ENCODE measurements around the gene GABRG3. TPM values are rescaled to one million over a fixed set of nuclear protein-coding genes. Genes with fewer than 3 reads are reported as not detected.
A peak's percentile ranks its signal among the peaks of the same experiment; 100 is the strongest.

The GABRG3 gene
- total and polyA plus RNA-seq, 2 experiments from 2014 or later, result 0.10 to 1.4 TPM

DNA sequence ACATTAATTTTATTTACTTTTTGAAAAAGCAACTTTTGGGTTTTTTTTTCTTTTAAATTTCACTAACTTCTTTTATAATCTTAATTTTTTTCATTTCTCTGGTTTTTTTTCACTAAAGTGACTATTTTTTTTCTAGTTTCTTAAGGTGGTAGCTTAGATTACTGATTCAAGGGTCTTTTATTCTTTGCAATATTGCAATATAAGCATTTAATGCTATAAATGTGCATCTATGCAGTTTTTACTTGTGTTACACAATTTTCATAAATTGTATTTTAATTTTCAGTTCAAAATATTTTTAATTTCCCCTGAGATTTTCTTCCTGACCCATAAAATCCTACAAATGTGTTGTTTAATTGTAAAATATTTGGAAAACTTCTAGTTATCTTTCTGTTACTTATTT is 535.8 kb downstream of the GABRG3 start (continued):
- TF ChIP-seq, protein P1, sequence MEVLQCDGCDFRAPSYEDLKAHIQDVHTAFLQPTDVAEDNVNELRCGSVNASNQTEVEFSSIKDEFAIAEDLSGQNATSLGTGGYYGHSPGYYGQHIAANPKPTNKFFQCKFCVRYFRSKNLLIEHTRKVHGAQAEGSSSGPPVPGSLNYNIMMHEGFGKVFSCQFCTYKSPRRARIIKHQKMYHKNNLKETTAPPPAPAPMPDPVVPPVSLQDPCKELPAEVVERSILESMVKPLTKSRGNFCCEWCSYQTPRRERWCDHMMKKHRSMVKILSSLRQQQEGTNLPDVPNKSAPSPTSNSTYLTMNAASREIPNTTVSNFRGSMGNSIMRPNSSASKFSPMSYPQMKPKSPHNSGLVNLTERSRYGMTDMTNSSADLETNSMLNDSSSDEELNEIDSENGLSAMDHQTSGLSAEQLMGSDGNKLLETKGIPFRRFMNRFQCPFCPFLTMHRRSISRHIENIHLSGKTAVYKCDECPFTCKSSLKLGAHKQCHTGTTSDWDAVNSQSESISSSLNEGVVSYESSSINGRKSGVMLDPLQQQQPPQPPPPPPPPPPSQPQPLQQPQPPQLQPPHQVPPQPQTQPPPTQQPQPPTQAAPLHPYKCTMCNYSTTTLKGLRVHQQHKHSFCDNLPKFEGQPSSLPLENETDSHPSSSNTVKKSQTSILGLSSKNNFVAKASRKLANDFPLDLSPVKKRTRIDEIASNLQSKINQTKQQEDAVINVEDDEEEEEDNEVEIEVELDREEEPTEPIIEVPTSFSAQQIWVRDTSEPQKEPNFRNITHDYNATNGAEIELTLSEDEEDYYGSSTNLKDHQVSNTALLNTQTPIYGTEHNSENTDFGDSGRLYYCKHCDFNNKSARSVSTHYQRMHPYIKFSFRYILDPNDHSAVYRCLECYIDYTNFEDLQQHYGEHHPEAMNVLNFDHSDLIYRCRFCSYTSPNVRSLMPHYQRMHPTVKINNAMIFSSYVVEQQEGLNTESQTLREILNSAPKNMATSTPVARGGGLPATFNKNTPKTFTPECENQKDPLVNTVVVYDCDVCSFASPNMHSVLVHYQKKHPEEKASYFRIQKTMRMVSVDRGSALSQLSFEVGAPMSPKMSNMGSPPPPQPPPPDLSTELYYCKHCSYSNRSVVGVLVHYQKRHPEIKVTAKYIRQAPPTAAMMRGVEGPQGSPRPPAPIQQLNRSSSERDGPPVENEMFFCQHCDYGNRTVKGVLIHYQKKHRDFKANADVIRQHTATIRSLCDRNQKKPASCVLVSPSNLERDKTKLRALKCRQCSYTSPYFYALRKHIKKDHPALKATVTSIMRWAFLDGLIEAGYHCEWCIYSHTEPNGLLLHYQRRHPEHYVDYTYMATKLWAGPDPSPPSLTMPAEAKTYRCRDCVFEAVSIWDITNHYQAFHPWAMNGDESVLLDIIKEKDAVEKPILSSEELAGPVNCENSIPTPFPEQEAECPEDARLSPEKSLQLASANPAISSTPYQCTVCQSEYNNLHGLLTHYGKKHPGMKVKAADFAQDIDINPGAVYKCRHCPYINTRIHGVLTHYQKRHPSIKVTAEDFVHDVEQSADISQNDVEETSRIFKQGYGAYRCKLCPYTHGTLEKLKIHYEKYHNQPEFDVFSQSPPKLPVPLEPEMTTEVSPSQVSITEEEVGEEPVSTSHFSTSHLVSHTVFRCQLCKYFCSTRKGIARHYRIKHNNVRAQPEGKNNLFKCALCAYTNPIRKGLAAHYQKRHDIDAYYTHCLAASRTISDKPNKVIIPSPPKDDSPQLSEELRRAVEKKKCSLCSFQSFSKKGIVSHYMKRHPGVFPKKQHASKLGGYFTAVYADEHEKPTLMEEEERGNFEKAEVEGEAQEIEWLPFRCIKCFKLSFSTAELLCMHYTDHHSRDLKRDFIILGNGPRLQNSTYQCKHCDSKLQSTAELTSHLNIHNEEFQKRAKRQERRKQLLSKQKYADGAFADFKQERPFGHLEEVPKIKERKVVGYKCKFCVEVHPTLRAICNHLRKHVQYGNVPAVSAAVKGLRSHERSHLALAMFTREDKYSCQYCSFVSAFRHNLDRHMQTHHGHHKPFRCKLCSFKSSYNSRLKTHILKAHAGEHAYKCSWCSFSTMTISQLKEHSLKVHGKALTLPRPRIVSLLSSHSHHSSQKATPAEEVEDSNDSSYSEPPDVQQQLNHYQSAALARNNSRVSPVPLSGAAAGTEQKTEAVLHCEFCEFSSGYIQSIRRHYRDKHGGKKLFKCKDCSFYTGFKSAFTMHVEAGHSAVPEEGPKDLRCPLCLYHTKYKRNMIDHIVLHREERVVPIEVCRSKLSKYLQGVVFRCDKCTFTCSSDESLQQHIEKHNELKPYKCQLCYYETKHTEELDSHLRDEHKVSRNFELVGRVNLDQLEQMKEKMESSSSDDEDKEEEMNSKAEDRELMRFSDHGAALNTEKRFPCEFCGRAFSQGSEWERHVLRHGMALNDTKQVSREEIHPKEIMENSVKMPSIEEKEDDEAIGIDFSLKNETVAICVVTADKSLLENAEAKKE (CRISPR knock-in tag; IDR thresholded peaks at IDR 0.05), result no peak
- TF ChIP-seq CREB1 (CRISPR knock-in tag; IDR thresholded peaks at IDR 0.05; ENCODE audit: low read depth) (no peak), EZH2 (IDR thresholded peaks at IDR 0.05; ENCODE audit: low read depth, unreplicated experiment) (no peak), STAT1 (IDR thresholded peaks at IDR 0.05; ENCODE audit: unreplicated experiment) (no peak)
- TF ChIP-seq, protein P2, sequence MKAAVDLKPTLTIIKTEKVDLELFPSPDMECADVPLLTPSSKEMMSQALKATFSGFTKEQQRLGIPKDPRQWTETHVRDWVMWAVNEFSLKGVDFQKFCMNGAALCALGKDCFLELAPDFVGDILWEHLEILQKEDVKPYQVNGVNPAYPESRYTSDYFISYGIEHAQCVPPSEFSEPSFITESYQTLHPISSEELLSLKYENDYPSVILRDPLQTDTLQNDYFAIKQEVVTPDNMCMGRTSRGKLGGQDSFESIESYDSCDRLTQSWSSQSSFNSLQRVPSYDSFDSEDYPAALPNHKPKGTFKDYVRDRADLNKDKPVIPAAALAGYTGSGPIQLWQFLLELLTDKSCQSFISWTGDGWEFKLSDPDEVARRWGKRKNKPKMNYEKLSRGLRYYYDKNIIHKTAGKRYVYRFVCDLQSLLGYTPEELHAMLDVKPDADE (IDR thresholded peaks at IDR 0.05), result no peak
- TF ChIP-seq, protein P3, sequence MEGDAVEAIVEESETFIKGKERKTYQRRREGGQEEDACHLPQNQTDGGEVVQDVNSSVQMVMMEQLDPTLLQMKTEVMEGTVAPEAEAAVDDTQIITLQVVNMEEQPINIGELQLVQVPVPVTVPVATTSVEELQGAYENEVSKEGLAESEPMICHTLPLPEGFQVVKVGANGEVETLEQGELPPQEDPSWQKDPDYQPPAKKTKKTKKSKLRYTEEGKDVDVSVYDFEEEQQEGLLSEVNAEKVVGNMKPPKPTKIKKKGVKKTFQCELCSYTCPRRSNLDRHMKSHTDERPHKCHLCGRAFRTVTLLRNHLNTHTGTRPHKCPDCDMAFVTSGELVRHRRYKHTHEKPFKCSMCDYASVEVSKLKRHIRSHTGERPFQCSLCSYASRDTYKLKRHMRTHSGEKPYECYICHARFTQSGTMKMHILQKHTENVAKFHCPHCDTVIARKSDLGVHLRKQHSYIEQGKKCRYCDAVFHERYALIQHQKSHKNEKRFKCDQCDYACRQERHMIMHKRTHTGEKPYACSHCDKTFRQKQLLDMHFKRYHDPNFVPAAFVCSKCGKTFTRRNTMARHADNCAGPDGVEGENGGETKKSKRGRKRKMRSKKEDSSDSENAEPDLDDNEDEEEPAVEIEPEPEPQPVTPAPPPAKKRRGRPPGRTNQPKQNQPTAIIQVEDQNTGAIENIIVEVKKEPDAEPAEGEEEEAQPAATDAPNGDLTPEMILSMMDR (conservative IDR thresholded peaks at IDR 0.05; ENCODE audit: low read depth in 2 of 2), result no peak

DNA sequence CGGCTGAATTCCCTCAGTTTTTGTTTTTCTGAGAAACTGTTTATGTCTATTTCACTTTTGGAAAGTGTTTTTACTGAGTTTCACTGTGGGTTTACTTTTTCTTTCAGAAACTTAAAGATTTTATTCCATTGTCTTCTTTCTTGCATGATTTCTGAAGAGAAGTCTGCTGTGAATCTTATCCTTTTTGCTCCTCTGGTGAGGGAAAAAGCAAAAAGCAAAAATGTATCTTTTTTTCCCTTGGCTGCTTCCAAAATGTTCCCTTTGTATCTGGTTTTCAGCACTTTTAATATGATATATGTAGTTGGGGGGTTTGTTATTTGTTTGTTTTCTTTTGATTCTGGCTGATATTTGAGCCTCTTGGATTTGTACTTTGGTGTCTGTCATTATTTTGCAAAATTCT is 538.0 kb downstream of the GABRG3 start:
- peaks cover 9% of the 10 kb centered on the region; the same call in 1 of the 2 replicates for H3K36me3 ChIP-seq (ENCODE audit: insufficient read depth)
- no peaks in the 10 kb centered on the region for H3K79me2 ChIP-seq (replicated peaks; ENCODE audit: insufficient read depth)
- H3K4me3 ChIP-seq, result no peak overlapping the region
- H3K27ac ChIP-seq (ENCODE audit: low read depth), result no peak overlapping the region
- H3K4me1 ChIP-seq (ENCODE audit: insufficient read depth), result no peaks in the 10 kb centered on the region
- peaks cover 4% of the 10 kb centered on the region for H3K27me3 Mint-ChIP-seq (ENCODE audit: insufficient read depth, low read depth, poor library complexity)
- H3K27me3 ChIP-seq (ENCODE audit: insufficient read depth), result no peaks in the 10 kb centered on the region
- H3K4me1 Mint-ChIP-seq, result peaks cover 9% of the 10 kb centered on the region; the same call in 2 of the 3 replicates
- H3K4me2 ChIP-seq, result no peak overlapping the region
- no peak overlapping the region for H3K4me3 Mint-ChIP-seq
- DNase-seq (ENCODE audit: low spot score), result peak; percentile 35
- peaks cover 23% of the 10 kb centered on the region for H3K36me3 Mint-ChIP-seq (ENCODE audit: low read depth)
- no peaks in the 10 kb centered on the region for H3F3A ChIP-seq (replicated peaks; ENCODE audit: low read depth)
- no peaks in the 10 kb centered on the region for H4K20me1 ChIP-seq (replicated peaks; ENCODE audit: insufficient read depth)
- no peak overlapping the region for H3K27ac Mint-ChIP-seq
- no peak overlapping the region for H2AFZ ChIP-seq
- 0 out of 2 replicates have a peak, but pooled peaks cover 6% of the 10 kb centered on the region for H3K9me2 ChIP-seq (ENCODE audit: insufficient read depth)
- H3K9me3 Mint-ChIP-seq, result peaks cover 29% of the 10 kb centered on the region
- ATAC-seq, result no peak
- TF ChIP-seq EZH2 (IDR thresholded peaks at IDR 0.05; ENCODE audit: low read depth, unreplicated experiment) (no peak), STAT1 (IDR thresholded peaks at IDR 0.05; ENCODE audit: unreplicated experiment) (no peak), POLR2AphosphoS5 (IDR thresholded peaks at IDR 0.05; ENCODE audit: low read depth) (no peak), JUNB (IDR thresholded peaks at IDR 0.05; ENCODE audit: unreplicated experiment) (no peak), NANOG (IDR thresholded peaks at IDR 0.05; ENCODE audit: borderline replicate concordance) (no peak)
- TF ChIP-seq, protein P3 (conservative IDR thresholded peaks at IDR 0.05; ENCODE audit: low read depth in 2 of 2), result no peak
- TF ChIP-seq, protein P4, sequence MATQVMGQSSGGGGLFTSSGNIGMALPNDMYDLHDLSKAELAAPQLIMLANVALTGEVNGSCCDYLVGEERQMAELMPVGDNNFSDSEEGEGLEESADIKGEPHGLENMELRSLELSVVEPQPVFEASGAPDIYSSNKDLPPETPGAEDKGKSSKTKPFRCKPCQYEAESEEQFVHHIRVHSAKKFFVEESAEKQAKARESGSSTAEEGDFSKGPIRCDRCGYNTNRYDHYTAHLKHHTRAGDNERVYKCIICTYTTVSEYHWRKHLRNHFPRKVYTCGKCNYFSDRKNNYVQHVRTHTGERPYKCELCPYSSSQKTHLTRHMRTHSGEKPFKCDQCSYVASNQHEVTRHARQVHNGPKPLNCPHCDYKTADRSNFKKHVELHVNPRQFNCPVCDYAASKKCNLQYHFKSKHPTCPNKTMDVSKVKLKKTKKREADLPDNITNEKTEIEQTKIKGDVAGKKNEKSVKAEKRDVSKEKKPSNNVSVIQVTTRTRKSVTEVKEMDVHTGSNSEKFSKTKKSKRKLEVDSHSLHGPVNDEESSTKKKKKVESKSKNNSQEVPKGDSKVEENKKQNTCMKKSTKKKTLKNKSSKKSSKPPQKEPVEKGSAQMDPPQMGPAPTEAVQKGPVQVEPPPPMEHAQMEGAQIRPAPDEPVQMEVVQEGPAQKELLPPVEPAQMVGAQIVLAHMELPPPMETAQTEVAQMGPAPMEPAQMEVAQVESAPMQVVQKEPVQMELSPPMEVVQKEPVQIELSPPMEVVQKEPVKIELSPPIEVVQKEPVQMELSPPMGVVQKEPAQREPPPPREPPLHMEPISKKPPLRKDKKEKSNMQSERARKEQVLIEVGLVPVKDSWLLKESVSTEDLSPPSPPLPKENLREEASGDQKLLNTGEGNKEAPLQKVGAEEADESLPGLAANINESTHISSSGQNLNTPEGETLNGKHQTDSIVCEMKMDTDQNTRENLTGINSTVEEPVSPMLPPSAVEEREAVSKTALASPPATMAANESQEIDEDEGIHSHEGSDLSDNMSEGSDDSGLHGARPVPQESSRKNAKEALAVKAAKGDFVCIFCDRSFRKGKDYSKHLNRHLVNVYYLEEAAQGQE (IDR thresholded peaks at IDR 0.05; ENCODE audit: unreplicated experiment), result no peak

All from GM23338 (cell line).